ENCODE data around the gene MSLN.

DNA sequence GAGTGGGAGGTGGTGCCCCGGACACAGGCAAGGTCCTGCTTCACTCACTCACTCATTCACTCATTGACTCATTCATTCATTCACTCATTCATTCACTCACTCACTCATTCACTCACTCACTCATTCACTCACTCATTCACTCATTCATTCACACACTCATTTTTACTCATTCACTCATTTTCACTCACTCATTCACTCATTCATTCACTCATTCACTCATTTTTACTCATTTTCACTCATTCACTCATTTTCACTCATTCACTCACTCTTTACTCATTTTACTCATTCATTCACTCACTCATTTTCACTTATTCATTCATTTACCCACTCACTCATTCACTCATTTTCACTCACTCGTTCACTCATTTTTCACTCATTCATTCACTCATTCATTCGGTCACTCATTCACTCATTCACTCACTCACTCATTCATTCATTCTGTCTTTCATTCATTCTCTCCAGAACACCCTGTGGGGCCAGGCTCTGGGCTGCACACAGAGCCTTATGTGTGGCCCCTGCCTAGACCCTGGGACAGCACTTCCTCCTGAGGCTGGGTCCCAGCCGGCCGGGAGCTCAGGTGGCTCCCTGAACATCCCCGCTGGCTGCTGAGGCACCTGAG lies 18.5 kb downstream of the MSLN start:
- TF ChIP-seq, protein P1, sequence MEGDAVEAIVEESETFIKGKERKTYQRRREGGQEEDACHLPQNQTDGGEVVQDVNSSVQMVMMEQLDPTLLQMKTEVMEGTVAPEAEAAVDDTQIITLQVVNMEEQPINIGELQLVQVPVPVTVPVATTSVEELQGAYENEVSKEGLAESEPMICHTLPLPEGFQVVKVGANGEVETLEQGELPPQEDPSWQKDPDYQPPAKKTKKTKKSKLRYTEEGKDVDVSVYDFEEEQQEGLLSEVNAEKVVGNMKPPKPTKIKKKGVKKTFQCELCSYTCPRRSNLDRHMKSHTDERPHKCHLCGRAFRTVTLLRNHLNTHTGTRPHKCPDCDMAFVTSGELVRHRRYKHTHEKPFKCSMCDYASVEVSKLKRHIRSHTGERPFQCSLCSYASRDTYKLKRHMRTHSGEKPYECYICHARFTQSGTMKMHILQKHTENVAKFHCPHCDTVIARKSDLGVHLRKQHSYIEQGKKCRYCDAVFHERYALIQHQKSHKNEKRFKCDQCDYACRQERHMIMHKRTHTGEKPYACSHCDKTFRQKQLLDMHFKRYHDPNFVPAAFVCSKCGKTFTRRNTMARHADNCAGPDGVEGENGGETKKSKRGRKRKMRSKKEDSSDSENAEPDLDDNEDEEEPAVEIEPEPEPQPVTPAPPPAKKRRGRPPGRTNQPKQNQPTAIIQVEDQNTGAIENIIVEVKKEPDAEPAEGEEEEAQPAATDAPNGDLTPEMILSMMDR (conservative IDR thresholded peaks at IDR 0.05; ENCODE audit: low read depth, low read length), result no peak
- TF ChIP-seq EZH2 (IDR thresholded peaks at IDR 0.05; ENCODE audit: low read length, unreplicated experiment) (no peak), EZH2phosphoT487 (IDR thresholded peaks at IDR 0.05; ENCODE audit: borderline replicate concordance, low read length) (no peak)

All from PC-3 (cell line).